Uterus (tissue), 4 donors: ENCODE measurements around the gene RCN2. TPM values are rescaled to one million over a fixed set of nuclear protein-coding genes. Genes with fewer than 3 reads are reported as not detected.
"Not testable (repeated sequence)": the region's sequence is repeated elsewhere in the genome, so short reads cannot be mapped to it uniquely, and the experiment has no call there.

Experiments used
- DNase-seq, 2 donors: peaks; one replicate each; pipeline ENCODE4 v3.0.0-alpha.2; 2019 to 2020
- H3K27ac ChIP-seq, 2 donors: fragments of 200-600 bp; sonication (generic); 1 replicate in 1 of 2; 2 replicates in 1 of 2; pipeline ENCODE4 v1.5.1; 2016 to 2018
- H3K27me3 ChIP-seq, 2 donors: fragments of 200-600 bp; sonication (generic); one replicate each; pipeline ENCODE4 v1.5.1; 2018 to 2019; ENCODE audit warnings: control low read depth in 1 of 2
- H3K36me3 ChIP-seq, 2 donors: fragments of 200-600 bp; sonication (generic); one replicate each; pipeline ENCODE4 v1.5.1; 2019; ENCODE audit warnings: control low read depth in 1 of 2
- H3K4me1 ChIP-seq, 2 donors: fragments of 200-600 bp; sonication (generic); one replicate each; pipeline ENCODE4 v1.5.1; 2018 to 2019; ENCODE audit warnings: control low read depth in 1 of 2
- H3K4me3 ChIP-seq, 2 donors: fragments of 200-600 bp; sonication (generic); 1 replicate in 1 of 2; 2 replicates in 1 of 2; pipeline ENCODE4 v1.5.1; 2018 to 2019; ENCODE audit warnings: mild to moderate bottlenecking in 1 of 2
- H3K9me3 ChIP-seq, 2 donors: fragments of 200-600 bp; sonication (generic); one replicate each; pipeline ENCODE4 v1.5.1; 2019; ENCODE audit warnings: control low read depth in 1 of 2
- CTCF ChIP-seq, 4 experiments: fragments of 200-600 bp in 2 of 4; fragments of 450-650 bp in 2 of 4; sonication (generic) in 2 of 4; IDR thresholded peaks; one replicate each; pipeline ENCODE4 v1.5.1; 2016 to 2019; ENCODE audit warnings: antibody characterized with exemption in 4 of 4, mild to moderate bottlenecking in 2 of 4, moderate library complexity in 1 of 4
- POLR2A ChIP-seq, 2 donors: fragments of 450-650 bp; IDR thresholded peaks; one replicate each; pipeline ENCODE4 v1.6.1; 2016; ENCODE audit warnings: antibody characterized with exemption in 2 of 2, mild to moderate bottlenecking in 1 of 2, moderate library complexity in 1 of 2
- intact Hi-C: fragments of 100-400 bp; cut with DNase I; formaldehyde crosslinking; loops from one replicate; pipeline ENCODE4 v1.15.1; 2023; ENCODE audit warnings: low total_unique reads
- total RNA-seq, 4 donors: library from RNA; depleted of rRNA in 3 of 4; stranded (reverse); fragments of >200 nt in 3 of 4; gene quantifications; one replicate each; pipeline versions ENCODE4 v1.1.0 to v1.2.4, GENCODE V29; 2014 to 2023
- donor health status: DM: yes; HTN: yes; CAD: no.

RCN2 gene
- total RNA-seq, 4 donors from 2014 or later: 26.1 to 108 (median 46.7) TPM

GRCh38 chr15:76898102-76898501 is 33.4 kb upstream of the RCN2 start:
- no peaks in the 10 kb centered on the region for H3K4me1 ChIP-seq
- no peak for DNase-seq
- no peak overlapping the region for H3K4me3 ChIP-seq
- H3K9me3 ChIP-seq: no peaks in the 10 kb centered on the region
- no peak overlapping the region for H3K27ac ChIP-seq
- intact Hi-C loops: no loop called here
- H3K27me3 ChIP-seq: no peaks in the 10 kb centered on the region
- TF ChIP-seq CTCF (IDR thresholded peaks at IDR 0.05) (no peak), POLR2A (IDR thresholded peaks at IDR 0.05) (no peak)
- no peaks in the 10 kb centered on the region for H3K36me3 ChIP-seq

GRCh38 chr15:76899176-76899930 is 32.2 kb upstream of the RCN2 start:
- intact Hi-C loops, H3K36me3 ChIP-seq, H3K27ac ChIP-seq, H3K27me3 ChIP-seq, H3K4me3 ChIP-seq, H3K9me3 ChIP-seq, DNase-seq, H3K4me1 ChIP-seq: not testable (repeated sequence)

- DNase-seq, H3K9me3 ChIP-seq, H3K4me3 ChIP-seq, intact Hi-C loops, H3K4me1 ChIP-seq, H3K27ac ChIP-seq, H3K36me3 ChIP-seq, H3K27me3 ChIP-seq: not testable (repeated sequence)
Observed at GRCh38 chr15:76899931-76900310, 31.6 kb upstream of the RCN2 start.

GRCh38 chr15:76901965-76902364 is 29.6 kb upstream of the RCN2 start:
- TF ChIP-seq POLR2A (IDR thresholded peaks at IDR 0.05) (no peak), CTCF (IDR thresholded peaks at IDR 0.05) (no peak)

GRCh38 chr15:76903251-76903681 is 28.3 kb upstream of the RCN2 start:
- H3K9me3 ChIP-seq: no peaks in the 10 kb centered on the region
- H3K27ac ChIP-seq: peak overlapping the region in 1 of 2 donors; percentile 10
- no peaks in the 10 kb centered on the region for H3K27me3 ChIP-seq
- no peaks in the 10 kb centered on the region for H3K36me3 ChIP-seq
- TF ChIP-seq CTCF (IDR thresholded peaks at IDR 0.05) (peak in 1 of 4 experiments; percentile 6), POLR2A (IDR thresholded peaks at IDR 0.05) (no peak)
- no peak for DNase-seq
- no peak overlapping the region for H3K4me3 ChIP-seq
- peaks cover 5 to 6% of the 10 kb centered on the region in 2 donors for H3K4me1 ChIP-seq
- intact Hi-C loops: no loop called here

More at GRCh38 chr15:76901965-76902364, 29.6 kb upstream of the RCN2 start:
- no peaks in the 10 kb centered on the region for H3K36me3 ChIP-seq
- no peaks in the 10 kb centered on the region for H3K27me3 ChIP-seq
- no peak for DNase-seq
- no peak overlapping the region for H3K4me3 ChIP-seq
- no peak overlapping the region for H3K27ac ChIP-seq
- H3K4me1 ChIP-seq: peaks cover 5 to 6% of the 10 kb centered on the region in 2 donors
- no peaks in the 10 kb centered on the region for H3K9me3 ChIP-seq
- intact Hi-C loops: no loop called here

- intact Hi-C loops: no loop called here
- Histone ChIP-seq H3K27me3 (no peaks in the 10 kb centered on the region), H3K9me3 (no peaks in the 10 kb centered on the region), H3K4me1 (peaks cover 5 to 6% of the 10 kb centered on the region in 2 donors), H3K36me3 (no peaks in the 10 kb centered on the region), H3K27ac (peak overlapping the region; percentile 90 to 95), H3K4me3 (peak overlapping the region; percentile 81 to 89)
- TF ChIP-seq POLR2A (IDR thresholded peaks at IDR 0.05) (no peak), CTCF (IDR thresholded peaks at IDR 0.05) (no peak)
- peak in 1 of 2 donors; percentile 31 for DNase-seq
Observed at GRCh38 chr15:76904461-76905012, 27.0 kb upstream of the RCN2 start.
